NCI-H146 treated with DMSO at 0.1 percent for 48 hours (cell line): ENCODE measurements around the gene MPRIP.
A peak's percentile ranks its signal among the peaks of the same experiment; 100 is the strongest.

Experiments
- DNase-seq: peaks from one replicate; lab custom pipeline; 2025; ENCODE audit not compliant: unreplicated experiment; lab: John Stamatoyannopoulos, UW

MPRIP gene

DNA sequence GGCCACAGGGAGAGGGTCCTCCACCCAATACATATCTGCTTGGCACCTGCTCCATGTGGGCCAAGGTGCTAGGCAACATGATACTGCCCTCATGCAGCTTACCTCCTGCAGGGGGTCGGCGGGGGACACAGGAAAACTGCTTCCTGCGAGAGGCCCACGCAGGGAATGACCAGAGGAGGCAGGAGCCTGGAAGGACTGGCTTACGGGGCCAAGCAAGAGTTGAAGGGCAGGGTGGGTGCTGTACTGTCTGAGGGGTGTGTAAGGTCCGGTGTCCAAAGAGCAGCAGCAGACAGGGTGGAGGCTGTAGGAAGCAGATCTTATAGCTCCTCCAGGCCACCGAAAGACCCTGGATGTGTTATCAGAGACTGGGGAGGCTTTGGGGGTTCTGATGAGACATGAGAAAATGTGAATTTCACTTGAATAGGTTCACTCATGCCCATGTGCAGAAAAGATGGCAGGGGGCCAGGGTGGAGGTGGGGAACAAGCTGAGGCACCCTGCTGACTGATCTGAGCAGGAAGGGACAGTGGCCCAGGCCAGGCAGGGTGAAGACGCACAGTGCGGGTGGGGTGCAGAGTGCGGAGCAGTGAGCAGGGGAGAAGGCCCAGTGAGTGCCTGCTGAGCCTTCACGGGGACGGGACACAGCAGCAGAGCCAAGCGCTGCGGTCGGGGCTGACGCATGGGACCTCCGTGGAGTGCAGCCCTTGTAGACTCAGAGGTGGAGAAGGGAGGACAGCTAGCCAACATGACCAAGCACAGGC lies 186.4 kb downstream of the MPRIP start:
- DNase-seq, result no peak

DNA sequence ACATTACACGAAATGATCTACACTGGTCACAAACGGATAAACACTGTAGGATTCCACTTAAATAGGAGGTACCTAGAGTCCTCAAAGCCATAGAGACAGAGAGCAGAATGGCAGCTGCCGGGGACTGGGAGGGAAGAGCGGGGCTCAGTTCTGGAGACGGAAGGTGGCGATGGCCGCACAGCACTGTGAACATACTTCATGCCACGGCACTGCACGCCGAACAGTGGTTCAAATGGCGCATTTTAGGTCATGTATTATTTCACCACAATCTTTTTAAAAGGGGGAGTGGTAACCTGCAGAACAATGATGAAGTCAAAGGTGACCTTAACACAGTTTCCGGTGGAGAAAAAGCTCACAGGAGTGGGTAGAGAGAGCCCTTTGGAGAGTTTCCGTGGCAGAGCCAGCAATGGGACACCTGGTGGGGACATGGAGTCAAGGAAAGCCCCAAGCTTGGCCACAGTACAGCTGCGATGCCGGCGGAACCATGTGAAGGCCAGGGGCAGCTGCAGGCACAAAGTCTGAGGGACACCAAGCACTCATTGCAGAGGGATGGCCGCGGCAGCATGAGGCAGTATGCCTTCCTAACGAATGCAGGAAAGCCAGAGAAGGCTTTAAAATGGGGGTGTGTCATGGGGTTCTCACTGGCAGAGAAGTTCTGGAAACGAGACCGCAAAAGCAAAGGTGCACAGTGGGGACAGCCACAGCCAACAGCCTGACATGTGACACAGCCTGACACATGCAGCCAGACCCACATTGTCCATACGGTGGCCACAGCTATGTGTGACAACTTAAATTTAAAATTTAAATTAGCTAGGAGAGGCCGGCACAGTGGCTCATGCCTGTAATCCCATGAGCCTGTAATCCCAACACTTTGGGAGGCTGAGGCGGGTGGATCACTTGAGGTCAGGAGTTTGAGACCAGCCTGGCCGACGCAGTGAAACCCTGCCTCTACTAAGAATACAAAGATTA lies 187.4 kb downstream of the MPRIP start:
- no peak for DNase-seq

DNA sequence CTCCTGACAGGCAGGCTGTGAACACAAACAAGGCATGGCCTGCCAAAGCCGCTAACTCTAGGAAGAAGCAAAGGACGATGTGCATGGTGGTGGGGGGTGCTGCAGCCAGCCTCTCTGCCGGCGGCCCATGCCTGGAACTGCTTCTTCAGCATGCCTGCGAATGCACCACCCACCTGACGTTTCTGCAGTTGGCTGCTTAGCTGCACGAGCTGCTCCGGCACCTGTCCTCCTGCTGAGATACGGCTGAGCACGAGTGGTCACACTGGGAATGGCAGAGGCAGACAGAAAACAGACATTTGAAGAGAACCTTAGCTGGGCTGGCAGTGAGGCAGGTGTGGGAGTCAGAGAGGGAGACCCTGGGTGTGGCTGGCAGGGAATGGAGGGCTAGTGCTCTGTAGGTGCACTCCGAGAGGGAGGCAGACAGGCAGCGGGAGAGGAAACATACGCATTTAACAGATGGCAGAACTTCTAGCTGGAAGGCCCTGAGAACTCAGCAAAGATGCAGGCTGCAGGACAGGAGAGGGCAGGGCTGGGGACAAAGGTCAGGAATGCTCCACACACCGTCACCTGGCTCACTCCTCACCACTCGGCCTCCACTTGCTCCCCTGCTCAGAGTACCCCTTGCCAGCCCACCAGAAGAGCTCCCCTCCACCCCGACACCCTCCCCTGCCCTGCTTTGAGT lies 189.5 kb downstream of the MPRIP start:
- DNase-seq, result no peak

DNA sequence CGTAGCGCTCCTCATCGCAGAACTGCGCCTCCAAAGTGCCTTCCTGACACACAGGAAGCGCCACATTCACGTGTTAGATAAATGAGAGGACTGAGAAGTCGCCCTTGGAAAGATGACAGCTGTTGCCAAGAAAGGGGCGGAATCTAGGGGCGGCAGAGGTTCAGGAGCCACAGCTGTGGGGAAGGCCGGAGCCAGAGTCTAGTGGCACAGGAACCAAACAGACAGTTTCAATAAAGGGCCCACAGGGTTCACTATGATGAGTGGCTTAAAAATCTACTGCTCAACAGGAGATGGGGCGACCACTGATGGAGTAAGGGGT lies 190.0 kb downstream of the MPRIP start:
- no peak for DNase-seq

DNA sequence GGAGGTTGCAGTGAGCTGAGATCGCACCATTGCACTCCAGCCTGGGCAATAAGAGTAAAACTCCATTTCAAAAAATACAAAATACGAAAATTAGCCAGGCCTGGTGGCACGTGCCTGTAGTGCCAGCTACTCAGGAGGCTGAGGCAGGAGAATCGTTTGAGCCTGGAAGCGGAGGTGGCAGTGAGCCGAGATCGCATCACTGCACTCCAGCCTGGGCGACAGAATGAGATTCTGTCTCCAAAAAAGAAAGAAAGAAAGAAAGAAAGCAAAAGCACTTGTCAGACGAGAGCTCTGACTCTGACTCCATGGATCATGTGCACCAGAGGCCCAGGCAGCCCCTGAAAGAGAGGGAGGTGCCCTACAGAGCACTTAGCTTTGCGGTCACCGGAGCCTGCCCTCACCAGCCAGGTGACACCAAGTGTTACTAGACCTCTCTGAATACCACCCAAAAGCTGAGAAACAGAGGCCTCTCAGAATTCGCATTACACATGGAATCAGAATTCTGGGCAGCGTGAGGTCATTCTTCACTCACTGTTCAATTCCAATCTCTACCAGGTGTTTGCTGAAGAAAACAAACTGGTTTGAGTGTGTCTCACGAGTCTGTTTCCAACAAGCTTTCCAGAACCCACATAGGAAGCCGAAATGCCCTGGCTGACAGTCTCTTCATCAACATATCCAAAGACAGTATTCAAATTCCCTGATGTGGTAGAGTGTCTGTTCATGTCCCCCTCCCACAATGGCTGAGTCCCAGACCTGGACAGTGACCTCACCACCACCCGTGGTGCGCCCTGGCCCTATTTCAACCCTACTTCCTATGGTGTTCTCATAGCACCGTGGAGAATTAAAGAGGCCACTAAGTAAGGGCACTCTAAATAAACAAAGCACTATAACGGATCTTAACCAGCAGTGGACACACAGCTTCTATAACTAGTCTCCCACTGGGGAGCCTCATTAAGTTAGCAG lies 193.2 kb downstream of the MPRIP start:
- DNase-seq, result peak; percentile 72

DNA sequence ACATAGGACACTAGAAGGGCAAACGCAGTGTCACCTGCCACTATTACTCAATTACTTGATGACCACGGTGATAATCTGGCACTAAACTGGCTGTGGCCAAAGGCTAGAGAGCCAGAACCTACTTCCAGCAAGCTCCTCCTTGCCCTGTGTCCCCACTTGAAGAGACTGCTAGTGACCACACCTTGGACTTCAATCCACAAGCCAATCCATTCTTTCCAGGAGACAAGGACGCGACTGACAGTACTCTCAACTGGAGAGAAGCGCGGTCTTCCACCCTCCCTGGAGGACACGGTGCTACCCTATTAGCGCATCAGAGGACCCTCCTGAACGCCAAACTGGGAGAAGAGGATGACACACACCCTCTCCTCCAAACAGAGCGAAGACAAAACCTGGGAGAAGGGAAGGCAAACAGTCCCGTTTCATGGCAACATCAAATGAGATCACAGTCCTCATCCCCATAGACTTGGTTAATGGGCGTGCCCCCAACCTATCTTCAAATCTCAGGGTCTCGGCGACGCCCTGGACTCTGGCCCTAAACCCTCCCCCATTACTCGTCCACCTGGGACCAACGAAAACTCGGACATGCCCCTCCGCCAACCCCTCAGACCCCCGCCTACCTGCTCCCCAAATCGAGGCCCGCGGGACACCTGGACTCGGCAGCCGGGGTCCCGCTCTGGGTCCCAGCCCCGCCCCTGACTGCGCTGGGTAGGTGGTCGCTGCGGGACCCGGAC lies 194.2 kb downstream of the MPRIP start:
- peak; percentile 15 for DNase-seq

DNA sequence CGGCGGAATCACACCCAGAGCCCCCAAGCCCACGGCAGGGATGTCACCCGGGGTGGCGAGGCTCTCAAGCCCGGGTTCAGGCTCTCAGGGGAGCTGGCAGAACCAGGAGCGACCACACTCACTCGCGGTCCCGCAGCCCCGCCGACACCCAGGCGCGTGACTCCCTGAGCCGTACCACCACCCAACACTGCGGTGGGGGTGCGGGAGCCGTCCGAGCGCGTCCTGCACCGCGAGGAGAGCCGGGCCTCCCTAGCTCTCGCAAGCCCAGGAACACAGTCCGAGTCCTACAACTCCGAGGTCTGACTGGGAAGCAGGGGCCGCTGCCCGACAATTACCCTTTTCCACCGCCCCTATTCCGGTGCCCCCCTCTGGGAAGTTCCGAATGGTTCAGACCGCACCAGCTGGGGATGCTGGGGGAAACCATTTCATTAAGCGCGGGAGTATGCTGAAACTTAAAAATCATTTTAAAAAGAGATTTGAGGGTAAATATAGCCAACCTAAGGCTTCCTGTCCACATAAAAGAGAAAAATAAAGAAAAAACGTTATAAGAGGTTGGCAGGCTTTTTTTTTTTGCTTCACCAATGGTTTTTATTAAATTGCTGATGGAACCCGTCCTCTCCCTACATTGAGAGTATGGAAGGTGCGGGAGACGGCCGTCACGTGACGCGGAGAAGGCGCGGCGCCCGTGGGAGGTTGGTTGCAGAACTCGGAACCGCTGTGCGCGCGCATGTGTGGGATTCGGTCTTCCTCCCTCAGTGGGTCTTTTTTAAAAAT lies 195.0 kb downstream of the MPRIP start, which contains the start of gene FLCN:
FLCN (minus strand) TSS at position 143 of the 774 bp plus-strand sequence. CDS start 9,031 bp downstream, outside the sequence.
- DNase-seq, result peak; percentile 84

DNA sequence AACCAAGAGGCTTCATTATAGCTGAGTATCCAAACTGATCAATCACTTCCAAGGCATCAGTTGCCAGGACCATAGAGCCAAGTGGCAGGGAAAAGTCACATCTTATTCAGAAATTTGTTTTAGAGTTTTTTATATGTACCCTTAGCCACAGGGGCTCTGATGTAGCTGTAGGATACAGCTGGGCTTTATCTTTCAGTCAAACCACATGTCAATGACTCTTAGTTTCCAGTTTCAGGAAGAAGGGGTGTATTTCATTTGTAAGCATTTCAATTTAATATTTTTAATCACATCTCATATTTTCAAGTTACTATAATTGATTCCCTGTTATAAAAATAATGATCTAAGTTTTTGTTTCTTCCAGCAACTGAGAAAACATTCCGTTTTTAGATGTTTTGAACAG lies 197.6 kb downstream of the MPRIP start:
- no peak for DNase-seq

DNA sequence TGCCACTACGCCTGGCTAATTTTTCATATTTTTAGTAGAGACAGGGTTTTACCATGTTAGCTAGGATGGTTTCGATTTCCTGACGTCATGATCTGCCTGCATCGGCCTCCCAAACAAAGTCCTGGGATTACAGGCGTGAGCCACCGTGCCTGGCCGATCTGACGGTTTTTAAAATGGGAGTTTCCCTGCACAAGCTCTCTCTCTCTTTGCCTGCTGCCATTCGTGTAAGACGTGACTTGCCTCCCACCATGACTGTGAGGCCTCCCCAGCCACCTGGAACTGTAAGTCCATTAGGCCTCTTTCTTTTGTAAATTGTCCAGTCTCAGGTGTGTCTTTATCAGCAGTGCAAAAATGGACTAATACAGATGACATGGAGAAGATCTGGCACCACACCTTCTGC lies 199.4 kb downstream of the MPRIP start:
- no peak for DNase-seq

DNA sequence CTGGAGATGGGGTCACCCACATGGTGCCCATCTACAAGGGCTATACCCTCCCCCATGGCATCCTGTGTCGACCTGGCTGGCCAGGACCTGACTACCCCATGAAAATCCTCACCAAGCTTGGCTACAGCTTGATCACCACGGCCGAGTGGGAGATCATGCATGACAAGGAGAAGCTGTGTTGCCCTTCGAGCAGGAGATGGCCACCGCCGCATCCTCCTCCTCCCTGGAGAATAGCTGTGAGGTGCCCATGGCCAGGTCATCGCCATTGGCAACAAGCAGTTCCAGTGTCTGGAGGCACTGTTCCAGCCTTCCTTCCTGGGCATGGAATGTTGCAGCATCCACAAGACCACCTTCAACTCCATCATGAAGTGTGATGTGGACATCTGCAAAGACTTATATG lies 200.0 kb downstream of the MPRIP start:
- DNase-seq, result no peak
